A673 (cell line): Measurements from ENCODE around the gene ACSF2. TPM values are rescaled to one million over a fixed set of nuclear protein-coding genes. Genes with fewer than 3 reads are reported as not detected.

ENCODE experiments used
- BruUV-seq: library from RNA; stranded (reverse); fragments of 400-500 nt; replicated peaks from 2 replicates; lab custom pipeline; 2021; lab: Mats Ljungman, UMichigan
- CTCF ChIA-PET: fragments of 300-600 bp; sonication (Branson Sonifier 250); formaldehyde crosslinking; loops from one replicate; lab custom pipeline; 2022; ENCODE audit warnings: antibody characterized with exemption; lab: Charles Lee
- POLR2A ChIA-PET: fragments of 300-600 bp; sonication (Branson Sonifier 250); formaldehyde crosslinking; loops from one replicate; lab custom pipeline; 2022; ENCODE audit warnings: antibody characterized with exemption; ENCODE audit not compliant: low non-redundant PET; lab: Charles Lee
- DNase-seq: peaks from one replicate; pipeline ENCODE4 v3.0.0-alpha.2; 2015; ENCODE audit warnings: low spot score
- H3K27ac ChIP-seq: fragments of 200-600 bp; sonication (generic); 2 replicates; pipeline ENCODE4 v1.5.1; 2016; ENCODE audit warnings: mixed run types, low read depth, mild to moderate bottlenecking, mixed read lengths, antibody characterized with exemption, low read length; ENCODE audit not compliant: poor library complexity, severe bottlenecking
- H3K27me3 ChIP-seq: fragments of 200-600 bp; sonication (generic); replicated peaks from 2 replicates; pipeline ENCODE4 v1.6.1; 2017; ENCODE audit warnings: mixed run types, low read depth, mild to moderate bottlenecking, mixed read lengths, antibody characterized with exemption, low read length; ENCODE audit not compliant: insufficient read depth, poor library complexity
- H3K36me3 ChIP-seq: fragments of 200-600 bp; sonication (generic); 2 replicates; pipeline ENCODE4 v1.6.1; 2016; ENCODE audit warnings: mixed run types, mild to moderate bottlenecking, mixed read lengths, antibody characterized with exemption, low read length; ENCODE audit not compliant: insufficient read depth, poor library complexity, severe bottlenecking
- H3K4me1 ChIP-seq: fragments of 200-600 bp; sonication (generic); 2 replicates; pipeline ENCODE4 v1.6.1; 2017; ENCODE audit warnings: mixed run types, mild to moderate bottlenecking, mixed read lengths, antibody characterized with exemption, low read length; ENCODE audit not compliant: insufficient read depth, poor library complexity, severe bottlenecking
- H3K4me3 ChIP-seq: fragments of 200-600 bp; sonication (generic); 2 replicates; pipeline ENCODE4 v1.5.1; 2016; ENCODE audit warnings: low read depth, mixed run types, mild to moderate bottlenecking, mixed read lengths, low read length; ENCODE audit not compliant: poor library complexity, severe bottlenecking
- H3K9me3 ChIP-seq: fragments of 200-600 bp; sonication (generic); 2 replicates; pipeline ENCODE4 v1.6.1; 2016; ENCODE audit warnings: mixed run types, low read depth, mild to moderate bottlenecking, mixed read lengths, antibody characterized with exemption, low read length; ENCODE audit not compliant: poor library complexity, severe bottlenecking
- CTCF ChIP-seq: fragments of 300-800, 200-600 bp; sonication (generic); conservative IDR thresholded peaks from 2 replicates; pipeline ENCODE4 v1.5.1; 2017; ENCODE audit warnings: low read depth, mild to moderate bottlenecking, antibody characterized with exemption, low read length, moderate library complexity, mixed read lengths
- EZH2 ChIP-seq: fragments of 200-600 bp; sonication (generic); IDR thresholded peaks from 2 replicates; pipeline ENCODE4 v1.6.1; 2017; ENCODE audit warnings: borderline replicate concordance, low read depth, mild to moderate bottlenecking, mixed read lengths, antibody characterized with exemption, low read length; ENCODE audit not compliant: poor library complexity, severe bottlenecking
- intact Hi-C: fragments of 100-400 bp; cut with micrococcal nuclease; formaldehyde crosslinking; loops from one replicate; pipeline ENCODE4 v1.10.0; 2022; ENCODE audit not compliant: unreplicated experiment
- total RNA-seq: library from RNA; stranded (reverse); gene quantifications from 2 replicates; pipeline ENCODE4 v1.2.3, GENCODE V29; 2021

The ACSF2 gene
- total RNA-seq, 1 experiment from 2014 or later: 4.1 TPM

- intact Hi-C loops: no loop called here
- Histone ChIP-seq H3K27me3 (no peaks in the 10 kb centered on the region), H3K4me1 (no peaks in the 10 kb centered on the region), H3K9me3 (no peaks in the 10 kb centered on the region), H3K4me3 (no peak overlapping the region), H3K27ac (no peak overlapping the region), H3K36me3 (peaks cover 5% of the 10 kb centered on the region)
- CTCF ChIA-PET: interaction anchor here (0.5 kb wide), 1 partner anchor 20 kb away, joined by 4 read pairs; the partner anchor contains the start of gene CHAD
- POLR2A ChIA-PET: no interaction called here
- no peak for DNase-seq
- no TSS peak for BruUV-seq
- no peak for TF ChIP-seq EZH2
- no peak for TF ChIP-seq CTCF
Observed at GRCh38 chr17:50488880-50489279, 62.9 kb downstream of the ACSF2 start.

- Histone ChIP-seq H3K27me3 (no peaks in the 10 kb centered on the region), H3K27ac (no peak overlapping the region), H3K4me3 (no peak overlapping the region), H3K9me3 (no peaks in the 10 kb centered on the region), H3K4me1 (no peaks in the 10 kb centered on the region), H3K36me3 (no peaks in the 10 kb centered on the region)
- ChIA-PET CTCF (no interaction called here), POLR2A (no interaction called here)
- no peak for TF ChIP-seq EZH2
- TF ChIP-seq CTCF: no peak
- BruUV-seq: no TSS peak
- intact Hi-C loops: no loop called here
- DNase-seq: no peak
Observed at GRCh38 chr17:50491505-50491904, 65.5 kb downstream of the ACSF2 start.

- ChIA-PET POLR2A (interaction anchor here (0.7 kb wide), 1 partner anchor 132 kb away, joined by 4 read pairs; no protein-coding TSS in a partner anchor), CTCF (no interaction called here)
- Histone ChIP-seq H3K4me3 (no peak overlapping the region), H3K27me3 (no peaks in the 10 kb centered on the region), H3K4me1 (no peaks in the 10 kb centered on the region), H3K9me3 (no peaks in the 10 kb centered on the region), H3K36me3 (no peaks in the 10 kb centered on the region), H3K27ac (no peak overlapping the region)
- no TSS peak for BruUV-seq
- no peak for DNase-seq
- intact Hi-C loops: no loop called here
- no peak for TF ChIP-seq CTCF
Observed at GRCh38 chr17:50492214-50492613, 66.2 kb downstream of the ACSF2 start.
